ENCODE measurements around the gene IFT22. TPM values are rescaled to one million over a fixed set of nuclear protein-coding genes. Genes with fewer than 3 reads are reported as not detected.

Gene IFT22
- total RNA-seq, 3 donors from 2014 or later = 19.7 to 33.4 (median 24.5) TPM

GRCh38 chr7:101332026-101332425 lies 10.4 kb upstream of the IFT22 start:
- H3K9me3 ChIP-seq = no peaks in the 10 kb centered on the region
- intact Hi-C loops (cut with DNase I; ENCODE audit: low total_unique reads) = no loop called here
- DNase-seq (ENCODE audit: low spot score in 2 of 2) = no peak
- H3K27me3 ChIP-seq = no peaks in the 10 kb centered on the region
- no peaks in the 10 kb centered on the region for H3K4me1 ChIP-seq
- H3K27ac ChIP-seq = no peak overlapping the region
- H3K36me3 ChIP-seq = no peaks in the 10 kb centered on the region
- no peak overlapping the region for H3K4me3 ChIP-seq
- TF ChIP-seq CTCF (IDR thresholded peaks at IDR 0.05) (no peak), POLR2AphosphoS5 (IDR thresholded peaks at IDR 0.05) (no peak), POLR2A (IDR thresholded peaks at IDR 0.05) (no peak)

- Histone ChIP-seq H3K9me3 (no peaks in the 10 kb centered on the region), H3K27me3 (no peaks in the 10 kb centered on the region), H3K36me3 (no peaks in the 10 kb centered on the region), H3K4me1 (no peaks in the 10 kb centered on the region), H3K4me3 (no peak overlapping the region), H3K27ac (no peak overlapping the region)
- no peak for DNase-seq (ENCODE audit: low spot score in 2 of 2)
- intact Hi-C loops (cut with DNase I; ENCODE audit: low total_unique reads) = no loop called here
- TF ChIP-seq POLR2AphosphoS5 (IDR thresholded peaks at IDR 0.05) (no peak), POLR2A (IDR thresholded peaks at IDR 0.05) (no peak), CTCF (IDR thresholded peaks at IDR 0.05) (no peak)
Observed at GRCh38 chr7:101330011-101330484, 8.4 kb upstream of the IFT22 start.

GRCh38 chr7:101328159-101328558 lies 6.5 kb upstream of the IFT22 start:
- Histone ChIP-seq H3K27me3 (no peaks in the 10 kb centered on the region), H3K4me1 (no peaks in the 10 kb centered on the region), H3K36me3 (no peaks in the 10 kb centered on the region), H3K27ac (no peak overlapping the region), H3K4me3 (no peak overlapping the region), H3K9me3 (no peaks in the 10 kb centered on the region)
- TF ChIP-seq POLR2AphosphoS5 (IDR thresholded peaks at IDR 0.05) (no peak), POLR2A (IDR thresholded peaks at IDR 0.05) (no peak), CTCF (IDR thresholded peaks at IDR 0.05) (no peak)
- DNase-seq (ENCODE audit: low spot score in 2 of 2) = no peak
- intact Hi-C loops (cut with DNase I; ENCODE audit: low total_unique reads) = no loop called here

GRCh38 chr7:101319401-101319800 lies 2.2 kb downstream of the IFT22 start:
- Histone ChIP-seq H3K36me3 (no peaks in the 10 kb centered on the region), H3K9me3 (no peaks in the 10 kb centered on the region), H3K4me1 (peaks cover 0 to 3% of the 10 kb centered on the region in 2 donors), H3K27ac (no peak overlapping the region), H3K27me3 (no peaks in the 10 kb centered on the region), H3K4me3 (no peak overlapping the region)
- no peak for TF ChIP-seq CTCF (IDR thresholded peaks at IDR 0.05)
- no peak for TF ChIP-seq POLR2A (IDR thresholded peaks at IDR 0.05)
- no peak for TF ChIP-seq POLR2AphosphoS5 (IDR thresholded peaks at IDR 0.05)
- intact Hi-C loops (cut with DNase I; ENCODE audit: low total_unique reads) = no loop called here
- no peak for DNase-seq (ENCODE audit: low spot score in 2 of 2)

- DNase-seq (ENCODE audit: low spot score in 2 of 2) = no peak
- H3K27me3 ChIP-seq = no peaks in the 10 kb centered on the region
- H3K36me3 ChIP-seq = no peaks in the 10 kb centered on the region
- no peaks in the 10 kb centered on the region for H3K4me1 ChIP-seq
- H3K9me3 ChIP-seq = peaks cover 2 to 9% of the 10 kb centered on the region in 2 donors
- intact Hi-C loops (cut with DNase I; ENCODE audit: low total_unique reads) = no loop called here
- TF ChIP-seq CTCF (IDR thresholded peaks at IDR 0.05) (peak in 2 of 3 donors; percentile 24 to 27), POLR2A (IDR thresholded peaks at IDR 0.05) (no peak), POLR2AphosphoS5 (IDR thresholded peaks at IDR 0.05) (no peak)
- no peak overlapping the region for H3K4me3 ChIP-seq
- no peak overlapping the region for H3K27ac ChIP-seq
Observed at GRCh38 chr7:101315336-101315735, 6.3 kb downstream of the IFT22 start.

Data from breast epithelium (tissue), 4 donors.